Adipocyte (in vitro differentiated cells): ENCODE data around the gene ALX3.
A peak's percentile ranks its signal among the peaks of the same experiment; 100 is the strongest.

ENCODE experiments used
- DNase-seq: peaks from one replicate; pipeline ENCODE4 v3.0.0-alpha.2; 2015; ENCODE audit warnings: low read depth
- H3K27me3 ChIP-seq: replicated peaks from 2 replicates; pipeline ENCODE4 v1.7.0; 2013; ENCODE audit warnings: mild to moderate bottlenecking, low read length, moderate library complexity; ENCODE audit not compliant: control insufficient read depth, insufficient read depth
- H3K36me3 ChIP-seq: 2 replicates; pipeline ENCODE4 v1.7.0; 2013; ENCODE audit warnings: low read length, mild to moderate bottlenecking, moderate library complexity; ENCODE audit not compliant: control insufficient read depth, insufficient read depth, severe bottlenecking
- H3K4me1 ChIP-seq: 2 replicates; pipeline ENCODE4 v1.7.0; 2013; ENCODE audit warnings: mild to moderate bottlenecking, low read length, moderate library complexity; ENCODE audit not compliant: control insufficient read depth, insufficient read depth
- H3K4me3 ChIP-seq: 2 replicates; pipeline ENCODE4 v1.7.0; 2013; ENCODE audit warnings: mild to moderate bottlenecking, low read length, moderate library complexity
- H3K9ac ChIP-seq: 2 replicates; pipeline ENCODE4 v1.7.0; 2013; ENCODE audit warnings: mild to moderate bottlenecking, low read length, moderate library complexity
- H3K9me3 ChIP-seq: 2 replicates; pipeline ENCODE4 v1.7.0; 2013; ENCODE audit warnings: mild to moderate bottlenecking, low read length, moderate library complexity; ENCODE audit not compliant: control insufficient read depth

The ALX3 gene

GRCh38 chr1:110061341-110061740, 9.1 kb downstream of the ALX3 start:
- Histone ChIP-seq H3K27me3 (no peaks in the 10 kb centered on the region), H3K9me3 (no peaks in the 10 kb centered on the region), H3K9ac (no peak overlapping the region), H3K4me3 (no peak overlapping the region), H3K4me1 (peaks cover 29% of the 10 kb centered on the region), H3K36me3 (peaks cover 8% of the 10 kb centered on the region)
- no peak for DNase-seq

GRCh38 chr1:110060662-110061060, 9.8 kb downstream of the ALX3 start:
- DNase-seq, result no peak
- Histone ChIP-seq H3K27me3 (no peaks in the 10 kb centered on the region), H3K4me1 (peaks cover 36% of the 10 kb centered on the region), H3K4me3 (no peak overlapping the region), H3K36me3 (peaks cover 15% of the 10 kb centered on the region), H3K9ac (no peak overlapping the region), H3K9me3 (no peaks in the 10 kb centered on the region)

GRCh38 chr1:110060034-110060661, 10.3 kb downstream of the ALX3 start:
- DNase-seq, result peak; percentile 52
- Histone ChIP-seq H3K36me3 (peaks cover 19% of the 10 kb centered on the region), H3K4me1 (peaks cover 41% of the 10 kb centered on the region), H3K9me3 (no peaks in the 10 kb centered on the region), H3K4me3 (no peak overlapping the region), H3K9ac (no peak overlapping the region), H3K27me3 (no peaks in the 10 kb centered on the region)

- H3K4me1 ChIP-seq, result peaks cover 49% of the 10 kb centered on the region
- peaks cover 28% of the 10 kb centered on the region for H3K36me3 ChIP-seq
These were observed 11.2 kb downstream of the ALX3 start for GRCh38 chr1:110059133-110059863.

GRCh38 chr1:110058591-110058990, 11.9 kb downstream of the ALX3 start:
- Histone ChIP-seq H3K4me1 (peaks cover 55% of the 10 kb centered on the region), H3K9me3 (no peaks in the 10 kb centered on the region), H3K9ac (no peak overlapping the region), H3K4me3 (no peak overlapping the region), H3K27me3 (no peaks in the 10 kb centered on the region), H3K36me3 (peaks cover 35% of the 10 kb centered on the region)
- peak; percentile 47 for DNase-seq

More at GRCh38 chr1:110059133-110059863, 11.2 kb downstream of the ALX3 start:
- Histone ChIP-seq H3K9ac (no peak overlapping the region), H3K4me3 (no peak overlapping the region), H3K27me3 (no peaks in the 10 kb centered on the region), H3K9me3 (no peaks in the 10 kb centered on the region)
- DNase-seq, result peak; percentile 47

- Histone ChIP-seq H3K9me3 (no peaks in the 10 kb centered on the region), H3K27me3 (no peaks in the 10 kb centered on the region), H3K4me3 (no peak overlapping the region), H3K4me1 (peaks cover 57% of the 10 kb centered on the region), H3K36me3 (peaks cover 40% of the 10 kb centered on the region), H3K9ac (no peak overlapping the region)
- DNase-seq, result peak; percentile 46
These were observed 12.4 kb downstream of the ALX3 start for GRCh38 chr1:110057963-110058518.

DNA sequence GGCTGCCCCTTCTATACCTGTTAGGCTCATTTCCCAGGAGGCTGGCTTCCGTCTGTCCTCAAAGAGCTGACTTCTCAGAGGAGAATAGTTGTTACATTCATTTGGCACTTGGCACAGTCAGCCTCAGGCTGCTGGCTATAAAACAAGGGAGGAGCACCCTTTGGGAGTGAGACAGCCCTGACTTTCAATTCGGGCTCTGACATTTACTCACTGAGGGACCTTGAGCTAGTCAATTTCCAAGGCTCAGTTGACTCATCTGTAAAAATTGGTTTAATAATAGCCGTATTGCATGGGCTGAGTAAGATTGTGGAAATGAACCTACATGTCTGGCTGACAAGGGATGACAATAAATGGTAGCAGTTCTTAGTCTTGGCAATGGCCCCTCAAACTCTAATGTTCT, 13.7 kb downstream of the ALX3 start:
- Histone ChIP-seq H3K9ac (peak overlapping the region; percentile 57), H3K9me3 (no peaks in the 10 kb centered on the region), H3K4me3 (peak overlapping the region; percentile 38), H3K27me3 (no peaks in the 10 kb centered on the region), H3K4me1 (peaks cover 54% of the 10 kb centered on the region), H3K36me3 (peaks cover 53% of the 10 kb centered on the region)
- peak; percentile 79 for DNase-seq

DNA sequence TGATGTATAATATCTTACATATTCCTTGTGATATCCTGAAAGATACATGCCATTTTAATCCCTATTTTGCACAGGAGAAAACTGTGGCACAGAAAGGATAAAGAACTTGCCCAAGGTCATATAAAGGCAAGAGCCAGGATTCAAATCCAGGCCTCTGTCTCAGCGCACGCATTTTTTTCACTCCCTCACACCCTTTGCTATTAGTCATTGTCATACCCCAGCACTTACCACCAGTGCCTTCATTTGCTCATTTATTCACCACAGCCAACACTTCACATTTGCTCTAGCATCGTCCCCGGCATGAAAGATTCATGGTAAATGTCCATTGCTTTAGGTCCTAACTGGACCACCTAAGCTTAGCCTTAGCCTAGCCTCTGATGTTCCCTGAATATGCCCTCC, 14.2 kb downstream of the ALX3 start:
- H3K36me3 ChIP-seq, result peaks cover 58% of the 10 kb centered on the region
- peak overlapping the region; percentile 57 for H3K9ac ChIP-seq
- H3K4me1 ChIP-seq, result peaks cover 57% of the 10 kb centered on the region
- DNase-seq, result no peak
- no peaks in the 10 kb centered on the region for H3K27me3 ChIP-seq
- peak overlapping the region; percentile 1 for H3K4me3 ChIP-seq
- no peaks in the 10 kb centered on the region for H3K9me3 ChIP-seq

DNA sequence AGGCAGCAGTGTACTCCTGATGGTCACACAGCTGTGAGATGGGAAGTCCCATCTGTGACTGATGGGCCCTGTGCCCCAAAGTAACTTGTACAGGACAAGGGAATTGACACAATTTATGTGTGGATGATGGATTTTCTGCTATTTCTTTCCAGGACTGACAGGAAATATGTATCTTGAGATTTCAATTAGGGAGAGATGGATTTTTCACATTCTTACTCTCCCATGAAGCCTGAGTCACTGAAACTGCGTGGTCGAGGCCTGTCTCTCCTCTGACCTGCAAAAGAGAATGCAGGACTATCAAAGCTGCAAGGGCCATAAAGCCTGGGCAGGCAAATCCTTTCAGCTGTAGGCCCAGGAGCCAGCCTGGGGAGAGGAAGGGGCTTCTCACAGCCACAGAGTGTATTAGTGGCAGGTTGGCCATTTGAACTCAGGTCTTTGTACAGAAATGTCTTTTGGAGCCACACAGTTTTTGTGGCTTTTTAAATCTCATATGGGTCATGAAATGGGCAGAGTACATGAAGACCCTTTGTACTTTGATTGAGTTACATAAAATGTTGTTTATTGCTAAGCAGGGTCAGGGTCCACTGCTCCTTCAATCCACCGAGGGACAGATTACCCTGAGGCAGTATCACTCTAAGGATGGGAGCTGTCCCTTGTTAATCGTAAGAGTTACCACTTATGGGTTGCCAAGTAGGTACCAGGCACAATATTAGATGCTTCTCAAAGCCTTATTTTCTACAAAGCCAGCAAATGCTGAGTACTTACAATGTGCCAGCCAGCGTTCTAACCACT, 14.8 kb downstream of the ALX3 start:
- peak overlapping the region; percentile 57 for H3K9ac ChIP-seq
- H3K9me3 ChIP-seq, result no peaks in the 10 kb centered on the region
- DNase-seq, result peak; percentile 73
- H3K36me3 ChIP-seq, result peaks cover 60% of the 10 kb centered on the region
- no peaks in the 10 kb centered on the region for H3K27me3 ChIP-seq
- peaks cover 63% of the 10 kb centered on the region for H3K4me1 ChIP-seq
- H3K4me3 ChIP-seq, result peak overlapping the region; percentile 1

- no peak overlapping the region for H3K9ac ChIP-seq
- H3K4me1 ChIP-seq, result peaks cover 82% of the 10 kb centered on the region
- H3K9me3 ChIP-seq, result no peaks in the 10 kb centered on the region
- peaks cover 79% of the 10 kb centered on the region for H3K36me3 ChIP-seq
- no peak overlapping the region for H3K4me3 ChIP-seq
- no peaks in the 10 kb centered on the region for H3K27me3 ChIP-seq
- peak; percentile 79 for DNase-seq
These were observed 16.7 kb downstream of the ALX3 start for GRCh38 chr1:110053552-110054428.
